Measurements from ENCODE around the gene SHF.

The SHF gene

DNA sequence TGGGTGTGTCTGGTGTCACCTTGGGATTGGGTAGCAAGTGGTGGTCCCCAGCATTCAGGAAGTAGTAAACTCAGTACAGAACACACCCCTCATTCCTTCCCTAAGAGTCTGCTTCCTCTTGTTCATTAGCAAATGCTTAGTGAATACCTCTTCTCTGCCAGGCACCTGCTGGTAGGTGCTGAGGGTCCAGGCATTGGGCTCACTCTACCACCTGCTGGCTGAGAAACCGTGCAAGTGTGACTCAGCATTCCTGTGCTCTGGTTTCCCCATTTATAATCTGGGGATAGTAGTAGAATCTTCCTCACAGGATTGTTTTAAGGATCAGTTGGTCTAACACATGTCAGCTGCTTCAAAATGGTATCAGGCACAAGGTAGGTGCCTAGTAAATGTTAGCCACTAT lies 4.8 kb downstream of the SHF start:
- H3K36me3 ChIP-seq (replicated peaks; ENCODE audit: low read depth, low read length) = no peaks in the 10 kb centered on the region
- H3K27me3 ChIP-seq (ENCODE audit: low read depth, low read length) = 0 out of 2 replicates have a peak, but pooled peaks cover 6% of the 10 kb centered on the region
- TF ChIP-seq EZH2phosphoT487 (IDR thresholded peaks at IDR 0.05; ENCODE audit: low read depth) = no peak
- TF ChIP-seq, protein P1, sequence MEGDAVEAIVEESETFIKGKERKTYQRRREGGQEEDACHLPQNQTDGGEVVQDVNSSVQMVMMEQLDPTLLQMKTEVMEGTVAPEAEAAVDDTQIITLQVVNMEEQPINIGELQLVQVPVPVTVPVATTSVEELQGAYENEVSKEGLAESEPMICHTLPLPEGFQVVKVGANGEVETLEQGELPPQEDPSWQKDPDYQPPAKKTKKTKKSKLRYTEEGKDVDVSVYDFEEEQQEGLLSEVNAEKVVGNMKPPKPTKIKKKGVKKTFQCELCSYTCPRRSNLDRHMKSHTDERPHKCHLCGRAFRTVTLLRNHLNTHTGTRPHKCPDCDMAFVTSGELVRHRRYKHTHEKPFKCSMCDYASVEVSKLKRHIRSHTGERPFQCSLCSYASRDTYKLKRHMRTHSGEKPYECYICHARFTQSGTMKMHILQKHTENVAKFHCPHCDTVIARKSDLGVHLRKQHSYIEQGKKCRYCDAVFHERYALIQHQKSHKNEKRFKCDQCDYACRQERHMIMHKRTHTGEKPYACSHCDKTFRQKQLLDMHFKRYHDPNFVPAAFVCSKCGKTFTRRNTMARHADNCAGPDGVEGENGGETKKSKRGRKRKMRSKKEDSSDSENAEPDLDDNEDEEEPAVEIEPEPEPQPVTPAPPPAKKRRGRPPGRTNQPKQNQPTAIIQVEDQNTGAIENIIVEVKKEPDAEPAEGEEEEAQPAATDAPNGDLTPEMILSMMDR (IDR thresholded peaks at IDR 0.05; ENCODE audit: low read depth, low read length) = no peak
- no peak overlapping the region for H3K4me3 ChIP-seq (ENCODE audit: low read length)
- no peak overlapping the region for H3K4me2 ChIP-seq (ENCODE audit: low read length)
- no peak overlapping the region for H2AFZ ChIP-seq (ENCODE audit: low read depth, low read length)
- H3K9me3 ChIP-seq (ENCODE audit: insufficient read depth, low read length) = no peaks in the 10 kb centered on the region
- H3K4me1 ChIP-seq (ENCODE audit: low read length) = no peaks in the 10 kb centered on the region
- H4K20me1 ChIP-seq (ENCODE audit: insufficient read depth, low read length) = no peaks in the 10 kb centered on the region
- no peak overlapping the region for H3K9ac ChIP-seq (ENCODE audit: low read length)
- no peaks in the 10 kb centered on the region for H3K79me2 ChIP-seq (ENCODE audit: low read length)
- no peak overlapping the region for H3K27ac ChIP-seq (ENCODE audit: low read length)

DNA sequence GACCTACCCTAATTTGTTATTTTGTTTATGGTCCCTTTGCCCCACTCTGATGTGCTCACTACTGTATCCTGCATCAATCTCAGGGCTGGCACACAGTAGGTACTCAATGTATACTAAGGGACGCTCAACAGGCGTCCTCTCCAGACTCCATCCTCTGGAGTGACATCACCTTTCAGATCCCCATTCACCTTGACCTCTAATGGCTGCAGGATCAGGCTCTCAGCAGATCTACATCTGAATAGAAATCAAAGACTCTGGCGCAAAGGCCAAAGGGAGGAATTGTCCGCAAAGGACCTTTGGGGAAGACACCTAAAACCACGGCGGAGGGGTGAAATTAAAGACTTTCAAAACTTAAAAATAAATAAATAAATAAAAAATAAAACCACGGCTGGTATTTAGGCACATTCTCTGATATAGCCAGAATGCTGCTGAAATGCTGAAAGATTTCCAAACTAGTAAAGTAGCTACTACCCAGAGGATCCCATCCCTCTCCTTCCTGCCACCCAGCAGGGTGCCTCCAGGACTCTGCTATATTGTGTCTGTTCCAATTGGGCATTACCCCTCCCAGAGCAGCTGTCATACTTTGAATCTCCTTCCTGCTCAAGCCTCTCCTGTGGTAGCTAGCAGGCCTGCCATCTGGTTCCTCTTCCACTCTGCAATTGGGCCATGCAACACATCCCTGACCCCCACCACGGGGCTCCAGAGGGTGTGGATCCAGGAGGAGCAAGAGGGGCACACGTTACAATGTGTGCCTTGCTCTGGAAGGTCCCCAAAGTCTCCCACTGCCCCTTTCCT lies 6.1 kb downstream of the SHF start:
- no peaks in the 10 kb centered on the region for H3K36me3 ChIP-seq (replicated peaks; ENCODE audit: low read depth, low read length)
- no peaks in the 10 kb centered on the region for H3K4me1 ChIP-seq (ENCODE audit: low read length)
- no peak overlapping the region for H3K9ac ChIP-seq (ENCODE audit: low read length)
- H3K4me2 ChIP-seq (ENCODE audit: low read length) = no peak overlapping the region
- TF ChIP-seq, protein P1 (IDR thresholded peaks at IDR 0.05; ENCODE audit: low read depth, low read length) = no peak
- no peak for TF ChIP-seq EZH2phosphoT487 (IDR thresholded peaks at IDR 0.05; ENCODE audit: low read depth)
- no peaks in the 10 kb centered on the region for H3K9me3 ChIP-seq (ENCODE audit: insufficient read depth, low read length)
- H4K20me1 ChIP-seq (ENCODE audit: insufficient read depth, low read length) = no peaks in the 10 kb centered on the region
- no peaks in the 10 kb centered on the region for H3K79me2 ChIP-seq (ENCODE audit: low read length)
- H3K27ac ChIP-seq (ENCODE audit: low read length) = no peak overlapping the region
- H3K4me3 ChIP-seq (ENCODE audit: low read length) = no peak overlapping the region
- H3K27me3 ChIP-seq (ENCODE audit: low read depth, low read length) = 0 out of 2 replicates have a peak, but pooled peaks cover 1% of the 10 kb centered on the region
- no peak overlapping the region for H2AFZ ChIP-seq (ENCODE audit: low read depth, low read length)

DNA sequence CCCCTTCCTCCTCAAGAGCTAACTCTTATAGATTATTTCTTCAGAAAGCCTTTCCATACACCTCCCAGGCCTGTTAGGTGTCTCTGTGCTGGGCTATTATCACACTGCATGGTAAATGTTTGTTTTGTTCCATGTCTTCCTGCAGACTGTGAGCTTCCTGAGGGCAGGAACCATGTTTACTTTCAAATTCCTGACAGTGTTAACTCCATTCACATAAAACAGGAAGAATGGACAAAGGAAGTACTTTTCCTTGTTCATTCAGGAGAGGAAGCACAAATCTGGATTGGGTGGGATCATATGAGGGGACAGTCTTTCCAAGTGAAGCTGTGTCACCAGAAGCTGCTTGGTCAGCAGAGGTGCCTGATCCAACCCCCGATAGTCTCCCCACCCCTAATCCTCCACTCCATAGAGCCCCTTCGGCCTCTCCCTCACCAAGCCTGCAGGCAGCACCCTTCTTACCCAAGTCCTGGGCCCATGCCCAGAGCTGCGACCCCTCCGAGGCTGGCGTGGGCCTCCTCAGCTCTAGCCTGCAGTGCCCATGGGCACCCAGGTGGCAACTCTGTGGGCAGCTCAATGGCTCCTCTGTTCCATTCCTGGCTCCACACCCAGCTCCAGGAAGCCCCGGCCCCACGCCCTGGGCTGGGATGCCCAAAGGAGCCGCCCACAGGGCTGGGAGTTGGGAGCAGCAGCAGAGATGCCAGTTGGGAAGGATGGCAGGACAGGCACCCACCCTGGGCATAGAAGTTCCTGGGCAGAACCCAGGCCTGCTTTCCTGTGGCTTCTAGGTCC lies 6.9 kb downstream of the SHF start:
- Histone ChIP-seq H3K27me3 (ENCODE audit: low read depth, low read length) (no peaks in the 10 kb centered on the region), H3K4me3 (ENCODE audit: low read length) (no peak overlapping the region), H3K4me2 (ENCODE audit: low read length) (no peak overlapping the region), H3K4me1 (ENCODE audit: low read length) (no peaks in the 10 kb centered on the region), H3K9ac (ENCODE audit: low read length) (no peak overlapping the region), H3K36me3 (replicated peaks; ENCODE audit: low read depth, low read length) (no peaks in the 10 kb centered on the region), H3K9me3 (ENCODE audit: insufficient read depth, low read length) (no peaks in the 10 kb centered on the region), H2AFZ (ENCODE audit: low read depth, low read length) (no peak overlapping the region), H3K79me2 (ENCODE audit: low read length) (no peaks in the 10 kb centered on the region), H4K20me1 (ENCODE audit: insufficient read depth, low read length) (no peaks in the 10 kb centered on the region), H3K27ac (ENCODE audit: low read length) (no peak overlapping the region)
- TF ChIP-seq EZH2phosphoT487 (IDR thresholded peaks at IDR 0.05; ENCODE audit: low read depth) = no peak

DNA sequence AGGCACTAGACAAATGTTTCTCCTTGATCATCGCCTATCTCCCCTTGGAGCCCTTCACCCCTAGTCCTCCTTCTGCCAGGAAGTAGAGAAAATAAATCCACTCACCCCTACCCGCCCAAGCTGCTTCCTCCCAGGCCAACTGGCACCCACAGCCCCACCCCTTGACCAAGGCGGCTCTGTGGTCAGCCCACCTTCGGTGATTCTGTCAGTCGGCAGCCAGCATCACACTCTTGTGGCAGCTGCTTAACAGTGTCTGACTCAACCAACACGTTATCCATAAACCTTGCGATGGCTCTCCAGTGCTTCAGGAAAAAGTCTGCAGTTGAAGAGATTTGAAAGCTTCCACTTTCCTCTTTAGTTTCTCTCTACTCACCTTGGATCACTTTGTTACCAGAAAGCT lies 7.6 kb downstream of the SHF start:
- Histone ChIP-seq H3K4me3 (ENCODE audit: low read length) (no peak overlapping the region), H3K27me3 (ENCODE audit: low read depth, low read length) (no peaks in the 10 kb centered on the region), H3K9ac (ENCODE audit: low read length) (no peak overlapping the region), H2AFZ (ENCODE audit: low read depth, low read length) (no peak overlapping the region), H3K36me3 (replicated peaks; ENCODE audit: low read depth, low read length) (no peaks in the 10 kb centered on the region), H4K20me1 (ENCODE audit: insufficient read depth, low read length) (no peaks in the 10 kb centered on the region), H3K27ac (ENCODE audit: low read length) (no peak overlapping the region), H3K9me3 (ENCODE audit: insufficient read depth, low read length) (no peaks in the 10 kb centered on the region), H3K79me2 (ENCODE audit: low read length) (no peaks in the 10 kb centered on the region), H3K4me2 (ENCODE audit: low read length) (no peak overlapping the region), H3K4me1 (ENCODE audit: low read length) (no peaks in the 10 kb centered on the region)
- TF ChIP-seq EZH2phosphoT487 (IDR thresholded peaks at IDR 0.05; ENCODE audit: low read depth) = no peak
- TF ChIP-seq, protein P1 (IDR thresholded peaks at IDR 0.05; ENCODE audit: low read depth, low read length) = no peak
